M059J (cell line): ENCODE results near the gene AADACL2. TPM values are rescaled to one million over a fixed set of nuclear protein-coding genes. Genes with fewer than 3 reads are reported as not detected.
A peak's percentile ranks its signal among the peaks of the same experiment; 100 is the strongest.
"Not testable (repeated sequence)": the region's sequence is repeated elsewhere in the genome, so short reads cannot be mapped to it uniquely, and the experiment has no call there.

Experiments used
- DNase-seq: peaks from one replicate; pipeline ENCODE4 v3.0.0-alpha.2; 2012; ENCODE audit warnings: low read depth
- total RNA-seq: library from RNA; depleted of rRNA; stranded (reverse); fragments of >200 nt; shearing (Covaris generic); gene quantifications from 2 replicates; pipeline ENCODE4 v1.2.3, GENCODE V29; 2014; rRNA removed

The AADACL2 gene, protein sequence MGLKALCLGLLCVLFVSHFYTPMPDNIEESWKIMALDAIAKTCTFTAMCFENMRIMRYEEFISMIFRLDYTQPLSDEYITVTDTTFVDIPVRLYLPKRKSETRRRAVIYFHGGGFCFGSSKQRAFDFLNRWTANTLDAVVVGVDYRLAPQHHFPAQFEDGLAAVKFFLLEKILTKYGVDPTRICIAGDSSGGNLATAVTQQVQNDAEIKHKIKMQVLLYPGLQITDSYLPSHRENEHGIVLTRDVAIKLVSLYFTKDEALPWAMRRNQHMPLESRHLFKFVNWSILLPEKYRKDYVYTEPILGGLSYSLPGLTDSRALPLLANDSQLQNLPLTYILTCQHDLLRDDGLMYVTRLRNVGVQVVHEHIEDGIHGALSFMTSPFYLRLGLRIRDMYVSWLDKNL
- total RNA-seq: not detected in 2 replicates

DNA sequence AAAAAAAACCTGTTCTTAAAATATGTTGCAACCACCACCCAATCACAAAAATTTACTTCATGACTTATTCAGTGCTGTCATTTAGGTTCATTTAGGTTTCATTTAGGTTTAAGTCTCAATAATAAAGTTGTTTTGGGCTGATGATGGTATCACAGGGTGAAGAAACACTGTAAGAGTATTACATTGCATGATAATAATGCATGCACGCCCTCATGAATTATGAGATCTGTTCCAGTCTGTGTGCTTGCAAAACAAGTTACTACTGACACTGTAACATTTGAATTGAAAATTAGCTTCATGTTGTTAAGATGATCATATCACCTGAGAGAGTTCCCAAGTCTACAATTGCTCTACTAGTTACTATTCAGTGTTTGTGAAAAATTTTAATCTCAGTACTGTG, at the start of gene AADACL2:
Gene AADACL2 (plus strand): TSS at position 315 of the 400 bp plus-strand sequence. CDS start 109 bp downstream, outside the sequence.
- no peak for DNase-seq

DNA sequence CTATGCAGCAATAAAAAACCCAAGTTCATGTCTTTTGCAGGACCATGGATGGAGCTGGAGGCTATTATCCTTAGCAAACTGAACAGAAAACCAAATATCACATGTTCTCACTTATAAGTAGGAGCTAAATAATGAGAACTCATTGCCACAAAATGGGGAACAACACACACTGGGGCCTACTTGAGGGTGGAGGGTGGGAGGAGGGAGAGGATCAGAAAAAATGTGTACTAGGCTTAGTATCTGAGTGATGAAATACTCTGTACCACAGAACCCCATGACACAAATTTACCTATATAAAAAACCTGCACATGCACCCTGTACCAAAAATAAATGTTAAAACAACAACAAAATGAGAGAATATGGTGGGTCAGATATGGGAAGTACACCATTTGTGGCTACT, 49.6 kb upstream of the AADACL2 start:
- no peak for DNase-seq

DNA sequence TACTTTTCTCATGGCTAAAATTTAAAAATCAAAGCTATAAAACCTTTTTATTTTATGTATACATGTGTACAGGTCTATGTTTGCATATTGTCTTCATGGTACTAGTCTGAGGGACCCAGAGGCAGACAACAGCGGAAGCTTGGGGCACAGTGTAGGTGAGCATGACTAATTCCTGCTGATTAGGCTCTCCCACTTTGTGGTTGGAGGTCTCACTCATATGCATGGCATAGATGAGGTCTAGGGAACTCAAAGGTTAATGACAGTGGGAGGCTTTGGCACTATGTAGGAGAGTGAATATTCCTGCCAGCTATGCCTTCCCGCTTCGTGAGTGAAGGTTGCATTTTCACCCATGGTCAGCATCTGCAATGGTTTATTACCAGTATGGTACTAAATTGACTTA, 47.5 kb upstream of the AADACL2 start:
- peak; percentile 52 for DNase-seq

DNA sequence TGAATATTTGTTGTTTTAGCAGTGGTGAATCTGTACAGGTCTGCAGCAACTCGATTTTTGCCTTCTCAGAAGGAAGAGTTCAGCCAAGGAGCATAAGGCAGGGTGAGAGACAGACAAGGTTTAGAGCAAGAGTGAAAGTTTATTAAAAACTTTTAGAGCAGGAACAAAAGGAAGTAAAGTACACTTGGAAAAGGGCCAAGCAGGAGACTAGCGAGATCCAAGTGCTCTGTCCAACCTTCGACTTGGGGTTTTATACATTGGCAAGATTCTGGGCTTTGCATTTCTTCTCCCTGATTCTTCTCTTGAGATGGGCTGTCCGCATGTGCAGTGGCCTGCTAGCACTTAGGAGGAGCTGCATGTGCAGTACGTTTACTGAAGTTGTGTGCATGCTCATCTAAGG, 46.7 kb upstream of the AADACL2 start:
- DNase-seq: no peak

DNA sequence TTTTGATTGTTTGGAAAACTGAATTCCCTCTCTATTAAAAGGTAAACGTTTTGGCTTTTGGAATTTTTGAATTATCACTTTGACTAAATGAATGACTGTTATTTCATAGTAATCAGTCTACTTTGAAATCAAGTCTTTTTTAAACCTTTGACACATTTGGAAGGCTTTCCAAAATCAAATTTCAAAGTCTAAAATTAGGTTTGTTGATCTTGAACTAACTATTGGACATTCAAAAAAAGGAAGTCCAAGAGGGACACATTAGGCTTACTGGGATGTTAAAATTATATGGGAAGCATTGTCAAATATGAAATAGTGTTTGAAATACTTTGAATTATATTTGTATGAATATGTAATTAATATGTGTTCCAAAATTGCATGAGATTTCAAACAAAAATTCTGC, 45.2 kb upstream of the AADACL2 start:
- no peak for DNase-seq

DNA sequence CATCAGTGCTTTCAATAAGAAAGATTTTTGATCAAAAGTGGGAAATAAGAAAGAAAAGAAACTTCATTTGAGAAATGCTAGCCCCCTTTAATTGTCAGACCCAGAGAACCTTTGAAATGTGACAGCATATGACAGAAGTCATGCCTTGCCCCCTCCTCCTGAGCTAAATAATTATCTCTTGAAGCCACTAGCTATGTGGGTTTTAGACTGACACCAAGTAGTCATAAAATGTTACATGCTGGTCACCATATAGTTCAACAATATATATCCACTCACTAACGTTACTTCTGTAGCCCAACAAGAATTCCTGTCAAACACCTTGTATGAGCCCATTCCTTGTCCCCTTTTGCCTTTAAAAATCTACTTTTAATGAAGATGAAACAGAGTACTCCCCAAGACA, 43.1 kb upstream of the AADACL2 start:
- no peak for DNase-seq

DNA sequence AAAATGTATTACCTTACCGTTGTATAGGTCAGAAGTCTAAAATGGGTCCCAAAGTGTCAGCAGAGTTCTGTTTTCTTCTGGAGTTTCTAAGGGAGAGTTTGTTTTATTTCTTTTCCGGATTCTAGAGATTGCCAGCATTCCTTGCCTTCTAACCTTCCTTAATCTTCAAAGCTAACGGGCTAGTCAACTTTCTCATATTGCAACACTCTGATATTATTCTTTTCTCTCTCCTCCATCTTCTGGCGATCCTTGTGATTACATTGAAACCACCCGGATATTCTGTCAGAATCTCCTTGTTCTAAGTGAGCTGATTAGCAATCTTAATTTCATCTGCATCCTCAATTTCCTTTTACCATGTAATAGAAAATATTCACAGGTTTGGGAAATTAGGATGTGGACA, 36.2 kb upstream of the AADACL2 start:
- DNase-seq: no peak

DNA sequence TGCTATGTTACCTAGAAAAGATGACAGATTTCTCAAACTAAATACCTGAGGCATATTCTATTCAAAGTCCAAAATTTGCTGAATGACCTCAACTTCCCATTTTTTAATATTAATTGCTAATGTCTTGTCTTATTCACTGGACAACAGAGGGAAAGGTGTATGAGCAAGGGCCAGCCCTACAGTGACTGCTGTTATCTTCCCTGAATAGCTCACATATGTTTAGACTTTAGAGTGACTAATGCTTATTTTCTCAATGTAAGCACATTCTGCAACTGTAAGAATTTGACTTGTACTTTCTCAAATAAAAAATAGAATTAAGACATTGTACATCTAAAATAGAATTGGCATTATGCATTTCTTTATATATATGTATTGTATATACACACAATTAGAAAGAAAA, 26.5 kb upstream of the AADACL2 start:
- peak; percentile 27 for DNase-seq

DNA sequence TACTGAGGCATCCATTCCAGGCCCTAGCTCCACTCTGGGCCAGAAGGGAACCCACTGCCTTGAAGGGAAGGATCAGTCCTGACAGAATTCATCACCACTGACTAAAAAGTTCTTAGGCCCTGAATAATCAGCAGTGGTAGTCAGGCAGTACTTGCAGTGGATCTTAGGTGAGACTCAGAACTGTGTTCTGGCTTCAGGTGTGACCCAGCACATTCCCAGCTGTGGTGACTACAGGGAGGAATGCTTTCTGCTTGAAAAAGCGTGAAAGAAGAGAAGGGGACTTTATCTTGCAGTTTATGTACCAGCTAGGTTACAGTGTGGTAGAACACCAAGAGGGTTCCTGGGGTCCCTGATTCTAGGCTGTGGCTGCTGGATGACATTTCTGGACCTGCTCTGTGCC, 24.9 kb upstream of the AADACL2 start:
- no peak for DNase-seq

DNA sequence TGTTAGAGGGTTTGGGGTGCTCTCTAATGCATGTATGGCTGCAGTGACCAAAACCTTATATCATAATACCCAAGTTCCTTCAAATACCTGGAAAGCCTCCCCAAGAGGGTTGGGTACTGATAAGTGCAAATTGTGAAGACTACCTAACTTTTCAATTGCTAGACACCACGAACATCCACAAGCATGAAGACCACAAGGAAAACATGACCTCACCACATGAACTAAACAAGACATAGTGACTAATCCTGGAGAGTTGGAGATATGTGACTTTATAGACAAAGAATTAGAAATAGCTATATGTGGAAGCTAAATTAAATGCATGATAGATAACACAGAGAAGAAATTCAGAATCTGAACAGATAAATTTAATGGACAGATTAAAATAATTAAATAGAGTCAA, 23.9 kb upstream of the AADACL2 start:
- peak; percentile 82 for DNase-seq

DNA sequence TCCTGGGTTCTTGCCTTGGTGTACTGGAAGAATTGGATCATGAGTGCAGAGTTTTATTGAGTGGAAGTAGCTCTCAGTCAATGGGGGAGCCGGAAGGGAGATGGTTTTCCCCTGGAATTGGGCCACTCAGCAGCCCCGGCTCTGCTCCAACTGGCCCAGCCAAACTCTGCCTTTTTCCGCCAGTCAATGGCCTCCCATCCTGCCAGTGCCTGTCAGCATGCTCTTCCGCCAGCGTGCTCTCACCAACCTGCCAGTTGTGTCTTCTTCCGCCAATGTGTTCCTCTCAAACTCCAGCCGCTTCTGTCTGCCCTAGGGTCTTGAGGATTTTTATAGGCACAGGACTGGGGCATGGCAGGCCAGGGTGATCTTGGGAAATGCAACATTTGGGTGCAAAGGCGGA, 12.4 kb upstream of the AADACL2 start:
- no peak for DNase-seq

DNA sequence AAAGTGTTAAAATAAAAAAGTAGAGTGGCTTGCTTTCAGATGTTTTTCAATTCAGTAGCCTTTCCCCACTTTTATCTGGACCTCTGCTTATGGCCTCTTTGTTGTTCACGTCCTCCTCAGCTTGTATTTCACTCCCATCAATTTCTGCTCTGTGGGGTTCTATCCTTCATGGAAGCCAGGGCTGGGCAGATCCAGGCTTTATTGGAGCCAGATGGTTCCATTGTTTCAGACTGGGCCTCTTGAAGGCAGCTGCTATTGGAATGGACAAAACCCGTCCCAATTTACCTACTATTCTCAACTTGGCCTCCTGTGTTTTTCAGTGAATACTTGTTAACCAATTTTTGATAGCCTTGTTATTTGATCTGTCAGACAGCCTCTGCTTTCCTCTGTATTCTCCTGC, 10.9 kb upstream of the AADACL2 start:
- DNase-seq: no peak

DNA sequence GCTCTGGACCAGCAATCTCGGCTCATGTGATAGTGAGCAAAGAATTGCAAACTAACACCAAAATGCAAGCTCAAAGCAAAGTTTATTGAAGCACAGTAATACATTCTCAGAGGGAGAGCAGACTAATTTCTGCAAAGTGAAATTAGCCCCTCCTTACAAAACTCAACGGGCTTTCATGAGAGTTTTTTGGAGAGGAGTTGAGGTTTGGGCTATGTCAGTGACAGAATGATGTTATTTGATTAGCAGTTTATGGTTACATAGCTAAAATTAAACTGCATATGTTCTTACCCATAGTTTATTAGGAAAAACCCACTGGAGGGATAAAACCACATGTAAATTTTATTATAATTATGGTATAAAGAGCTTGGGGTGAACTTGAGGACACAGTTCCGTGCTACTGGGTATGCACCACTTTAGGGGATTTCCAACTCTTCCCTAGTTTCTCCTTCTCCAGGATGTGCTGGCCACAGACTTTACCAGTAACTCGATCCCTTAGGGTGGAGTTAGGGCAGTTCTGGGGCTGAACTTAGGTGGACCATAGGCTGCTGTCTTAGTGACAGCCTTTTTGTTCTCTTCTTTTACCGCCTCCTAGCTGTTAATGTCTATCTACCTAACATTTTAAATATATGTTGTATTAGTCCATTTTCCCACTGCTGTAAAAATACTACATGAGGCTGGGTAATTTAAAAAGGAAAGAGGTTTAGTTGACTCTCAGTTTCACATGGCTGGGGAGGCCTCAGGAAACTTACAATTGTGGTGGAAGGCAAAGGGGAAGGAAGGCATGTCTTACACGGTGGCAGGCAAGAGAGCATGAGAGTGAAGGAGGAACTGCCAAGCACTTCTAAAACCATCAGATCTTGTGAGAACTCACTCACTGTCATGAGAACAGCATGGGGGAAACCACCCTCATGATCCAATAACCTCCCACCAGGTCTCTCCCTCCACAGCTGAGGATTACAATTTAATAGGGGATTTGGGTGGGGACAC, 8.9 kb upstream of the AADACL2 start:
- peak; percentile 86 for DNase-seq

DNA sequence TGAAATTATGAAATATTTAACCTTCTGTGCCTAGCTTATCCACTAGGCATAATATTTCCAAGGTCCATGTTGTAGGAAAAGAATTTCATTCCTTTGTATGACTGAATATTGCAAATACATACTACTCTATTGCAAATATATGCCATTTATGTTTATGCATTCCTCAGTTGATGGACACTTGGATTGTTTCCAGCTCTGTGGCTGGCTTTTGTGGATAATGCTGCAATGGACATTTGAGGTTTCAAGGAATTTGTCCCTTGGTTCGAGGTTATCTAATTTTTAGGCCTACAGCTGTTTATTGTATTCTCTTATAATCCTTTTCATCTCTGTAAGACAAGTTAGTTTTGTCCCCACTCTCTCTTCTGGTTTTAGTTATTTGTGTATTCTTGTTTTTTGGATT, 7.7 kb upstream of the AADACL2 start:
- DNase-seq: peak; percentile 85

DNA sequence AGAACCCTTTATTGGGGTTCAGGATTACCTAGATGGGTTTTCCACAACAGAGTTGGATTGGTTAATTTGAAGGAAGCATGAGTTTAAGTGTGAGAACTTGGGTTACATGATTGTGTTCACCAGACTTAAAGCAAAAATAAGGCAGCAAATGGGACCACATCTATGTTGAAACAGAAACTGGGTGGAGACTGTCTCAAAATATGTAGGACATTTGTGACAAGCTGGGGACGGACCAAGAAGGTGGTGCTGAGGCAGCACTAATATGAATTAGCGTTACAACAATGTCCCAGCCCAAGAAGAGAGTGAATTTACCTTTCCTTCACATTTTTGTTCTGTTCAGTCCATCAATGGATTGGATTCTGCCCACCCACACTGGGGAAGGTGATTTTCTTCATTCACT, 866 bp upstream of the AADACL2 start:
- DNase-seq: no peak

DNA sequence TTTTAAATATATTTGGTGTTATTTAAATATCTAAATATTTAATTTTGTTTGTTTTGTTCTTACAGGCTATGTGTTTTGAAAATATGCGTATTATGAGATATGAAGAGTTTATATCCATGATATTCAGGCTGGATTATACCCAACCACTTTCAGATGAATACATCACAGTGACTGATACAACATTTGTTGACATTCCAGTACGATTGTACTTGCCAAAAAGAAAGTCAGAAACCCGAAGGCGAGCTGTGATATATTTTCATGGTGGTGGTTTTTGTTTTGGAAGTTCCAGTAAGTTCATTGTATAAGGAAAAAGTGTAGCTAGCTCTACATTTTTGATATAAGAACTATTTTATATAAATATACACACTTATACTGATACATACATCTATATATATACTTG, 6.9 kb downstream of the AADACL2 start:
- no peak for DNase-seq

DNA sequence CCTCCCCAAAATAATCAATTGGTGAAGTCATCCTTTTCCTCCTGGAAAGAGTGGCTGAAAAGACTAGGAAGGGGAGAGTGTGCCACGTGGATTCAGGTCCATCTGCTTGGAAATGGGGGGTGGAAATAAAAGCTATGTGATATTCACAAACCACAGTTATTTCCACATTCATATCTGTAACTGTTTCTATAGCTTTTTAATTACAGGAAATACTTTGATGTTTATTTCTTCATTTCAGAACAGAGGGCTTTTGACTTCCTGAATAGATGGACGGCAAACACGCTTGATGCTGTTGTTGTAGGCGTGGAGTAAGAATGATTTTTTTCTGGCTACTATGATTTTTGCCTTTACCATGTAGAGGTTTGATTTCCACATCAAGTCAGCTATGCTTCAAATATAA, 10.1 kb downstream of the AADACL2 start:
- DNase-seq: no peak

DNA sequence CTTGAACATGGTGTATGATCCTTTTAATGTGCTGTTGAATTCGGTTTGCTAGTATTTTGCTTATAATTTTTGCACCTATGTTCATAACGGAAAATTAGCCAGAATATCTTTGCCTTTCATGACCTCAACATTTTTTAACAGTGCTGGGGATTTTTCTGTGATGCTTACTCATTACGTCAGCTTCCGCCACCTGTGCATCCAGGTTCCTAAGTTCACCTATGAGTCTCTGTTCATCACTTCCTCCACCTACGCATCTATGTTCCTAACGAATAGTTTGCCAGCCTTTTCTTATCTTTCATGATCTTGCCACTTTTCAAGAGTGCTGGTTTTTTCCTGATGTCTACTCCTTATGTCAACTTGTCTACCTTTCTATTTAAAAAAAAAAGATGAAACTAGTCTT, 16.5 kb downstream of the AADACL2 start:
- no peak for DNase-seq

DNA sequence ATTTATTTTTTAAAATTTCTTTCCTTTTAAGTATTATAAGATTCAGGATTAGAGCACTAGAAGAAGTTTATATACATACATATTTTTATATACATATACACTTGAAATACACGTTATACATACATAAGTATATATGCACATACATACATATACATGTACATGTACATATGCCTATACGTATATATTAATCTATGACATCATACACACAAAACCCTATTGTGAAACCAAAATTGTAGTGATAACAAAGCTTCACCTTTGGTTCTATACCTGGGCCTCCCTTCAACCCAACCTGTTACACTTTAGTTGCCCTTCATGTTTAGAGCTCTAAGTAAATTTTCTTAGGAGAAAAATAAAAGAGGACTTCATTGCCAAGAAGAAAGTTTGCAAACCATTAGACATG, 17.0 kb downstream of the AADACL2 start:
- no peak for DNase-seq

DNA sequence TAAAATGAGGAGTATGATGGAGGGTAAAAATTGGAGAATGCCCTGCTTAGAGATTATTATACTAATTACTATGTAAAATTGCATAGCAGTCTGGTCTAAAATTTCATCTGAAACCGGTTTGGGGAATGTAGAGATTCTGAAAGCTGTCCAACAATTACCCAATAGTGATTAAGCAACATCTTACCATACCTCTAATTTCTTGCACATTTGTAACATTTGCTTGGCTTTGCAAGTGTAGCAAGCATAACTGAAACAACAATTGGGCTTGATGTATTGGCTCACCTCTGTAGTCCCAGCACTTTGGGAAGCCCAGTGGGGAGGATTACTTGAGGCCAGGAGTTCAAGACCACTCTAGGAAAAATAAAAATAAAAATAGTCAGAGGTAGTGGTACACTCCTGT, 17.4 kb downstream of the AADACL2 start:
- DNase-seq: no peak

DNA sequence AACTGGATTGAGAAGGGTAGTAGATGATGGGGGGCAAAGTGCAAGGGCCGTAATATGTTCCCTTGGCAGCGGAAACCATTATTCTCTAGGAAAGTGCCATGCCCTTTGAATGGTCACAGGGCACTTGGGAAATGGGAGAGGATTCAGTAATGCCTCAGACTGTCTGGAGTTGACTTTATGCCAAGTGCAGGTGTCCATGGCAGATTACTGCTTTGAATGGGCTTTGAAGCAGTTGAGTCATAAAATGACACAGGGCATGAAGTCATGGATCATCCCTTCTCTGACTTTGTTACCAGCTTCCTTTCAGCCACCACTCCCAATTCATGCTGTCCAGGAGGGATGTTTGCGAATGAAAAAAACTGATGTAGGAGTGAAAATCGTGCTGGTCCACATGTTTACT, 20.1 kb downstream of the AADACL2 start:
- peak; percentile 51 for DNase-seq

DNA sequence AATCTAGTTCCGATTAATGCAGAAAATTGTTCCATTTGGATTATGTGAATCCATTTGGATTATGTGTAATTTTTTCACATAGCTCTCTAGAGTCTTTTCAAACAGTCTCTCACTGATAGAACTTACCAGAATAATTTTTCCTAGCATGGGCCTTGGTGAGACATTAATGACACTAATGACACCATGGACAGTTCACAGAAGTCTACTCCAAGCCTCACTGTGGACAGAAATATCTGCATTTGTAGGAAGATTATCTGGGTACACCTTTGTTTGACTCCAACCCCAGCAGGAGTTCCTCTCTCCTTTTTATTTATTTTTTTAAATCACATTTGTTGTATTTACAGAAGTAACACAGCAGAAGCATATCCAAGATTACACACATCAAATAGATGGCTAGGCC, 27.9 kb downstream of the AADACL2 start:
- no peak for DNase-seq

DNA sequence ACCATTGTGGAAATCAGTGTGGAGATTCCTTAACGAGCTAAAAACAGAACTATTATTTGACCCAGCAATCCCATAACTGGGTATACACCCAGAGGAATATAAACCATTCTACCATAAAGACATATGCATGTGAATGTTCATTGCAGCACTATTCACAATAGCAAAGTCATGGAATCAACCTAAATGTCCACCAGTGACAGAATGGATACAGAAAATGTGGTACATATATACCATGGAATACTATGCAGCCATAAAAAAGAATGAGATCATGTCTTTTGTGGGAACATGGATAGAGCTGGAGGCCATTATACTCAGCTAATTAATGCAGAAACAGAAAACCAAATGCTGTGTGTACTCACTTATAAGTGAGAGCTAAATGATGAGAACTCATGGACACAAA, 31.0 kb downstream of the AADACL2 start:
- DNase-seq: not testable (repeated sequence)
